NCI-H69 (cell line): ENCODE results near the gene TMEFF2.
A peak's percentile ranks its signal among the peaks of the same experiment; 100 is the strongest.

Experiments
- DNase-seq: peaks from one replicate; lab custom pipeline; 2025; lab: John Stamatoyannopoulos, UW

TMEFF2 gene

DNA sequence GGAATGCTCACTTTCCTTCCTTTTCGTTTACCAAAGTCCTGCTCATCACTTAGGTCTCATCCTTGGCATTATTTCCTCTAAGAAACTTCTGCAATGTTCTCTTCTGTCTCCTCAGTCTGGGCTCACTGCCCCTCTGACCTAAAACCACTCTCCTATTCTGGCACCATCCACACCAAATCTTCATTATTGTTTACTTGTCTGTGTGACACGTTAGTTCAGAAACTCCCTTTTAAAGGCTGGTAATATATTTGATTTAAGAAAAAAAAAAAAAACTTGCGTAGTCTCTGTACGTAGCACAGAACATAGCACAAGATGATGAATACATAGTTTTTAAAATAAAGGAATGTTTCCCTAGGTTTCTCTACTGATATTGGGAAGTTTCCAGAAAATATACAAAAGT, 229.0 kb downstream of the TMEFF2 start:
- DNase-seq: no peak

DNA sequence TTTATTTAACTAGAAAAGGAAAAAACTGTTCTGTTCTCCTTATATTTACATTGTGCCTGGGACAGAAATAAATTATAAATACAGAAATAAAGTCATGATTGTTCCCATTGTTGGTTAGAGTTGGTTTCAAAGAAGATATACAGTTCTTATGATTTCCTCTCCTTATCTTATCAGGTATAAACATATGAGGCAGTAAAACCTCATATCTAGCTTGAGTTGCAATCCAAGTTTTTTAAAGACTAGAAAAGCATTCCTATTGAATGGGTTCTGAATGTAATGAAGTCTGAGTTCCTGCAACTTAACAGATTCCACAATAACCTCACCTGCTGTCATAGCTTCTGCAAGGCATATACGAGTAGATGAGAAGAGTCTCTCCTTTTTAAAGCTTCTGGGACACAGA, 233.2 kb downstream of the TMEFF2 start:
- DNase-seq: no peak

- no peak for DNase-seq
Measured at GRCh38 chr2:191959209-191959608, 235.5 kb downstream of the TMEFF2 start.

- peak; percentile 5 for DNase-seq
Measured at GRCh38 chr2:191957996-191958860, 236.5 kb downstream of the TMEFF2 start.

- no peak for DNase-seq
Measured at GRCh38 chr2:191954451-191954850, 240.3 kb downstream of the TMEFF2 start.

GRCh38 chr2:191952515-191953270, 242.0 kb downstream of the TMEFF2 start:
- no peak for DNase-seq

GRCh38 chr2:191951832-191952231, 242.9 kb downstream of the TMEFF2 start:
- no peak for DNase-seq

- no peak for DNase-seq
Measured at GRCh38 chr2:191951376-191951775, 243.4 kb downstream of the TMEFF2 start.

DNA sequence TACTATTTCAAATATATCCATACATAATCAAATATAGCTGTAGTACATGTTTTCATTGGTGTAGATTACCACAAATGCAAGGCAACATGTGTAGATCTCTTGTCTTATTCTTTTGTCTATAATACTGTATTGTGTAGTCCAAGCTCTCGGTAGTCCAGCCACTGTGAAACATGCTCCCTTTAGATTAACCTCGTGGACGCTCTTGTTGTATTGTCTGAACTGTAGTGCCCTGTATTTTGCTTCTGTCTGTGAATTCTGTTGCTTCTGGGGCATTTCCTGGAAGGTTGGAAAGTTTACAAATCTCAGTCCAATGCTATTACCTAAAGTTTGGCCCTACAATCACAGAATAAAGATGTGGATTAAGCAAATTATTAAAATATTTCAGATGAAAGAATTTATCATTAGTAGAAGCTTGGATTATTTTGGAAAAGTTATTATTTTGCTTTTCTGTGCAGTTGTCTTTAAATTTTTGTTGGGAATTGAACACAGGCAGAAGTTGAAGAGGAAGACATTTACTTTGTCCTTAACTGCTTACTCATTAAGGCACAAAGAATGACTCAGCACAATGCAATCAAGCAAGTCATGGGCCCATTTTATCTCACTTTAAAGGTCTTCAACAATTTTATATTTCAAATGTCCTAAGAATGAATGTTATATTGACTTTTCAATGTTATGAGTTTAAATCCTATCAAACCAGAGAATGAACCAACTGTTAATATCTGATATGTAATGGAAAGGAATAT, 244.4 kb downstream of the TMEFF2 start:
- DNase-seq: peak; percentile 1

DNA sequence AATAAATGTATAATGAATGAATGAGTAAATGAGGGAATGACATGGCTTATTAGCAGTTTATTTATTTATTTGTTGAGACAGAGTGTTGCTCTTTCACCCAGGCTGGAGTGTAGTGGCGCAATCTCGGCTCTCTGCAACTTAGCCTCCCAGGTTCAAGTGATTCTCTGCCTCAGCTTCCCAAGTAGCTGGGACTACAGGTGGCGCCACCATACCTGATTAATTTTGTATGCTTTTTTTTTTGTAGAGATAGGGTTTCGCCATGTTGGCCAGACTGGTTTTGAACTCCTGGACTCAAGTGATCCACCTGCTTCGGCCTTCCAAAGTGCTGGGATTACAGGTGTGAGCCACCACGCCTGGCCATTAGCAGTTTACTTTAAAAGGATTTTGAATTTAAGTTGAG, 247.5 kb downstream of the TMEFF2 start:
- peak; percentile 3 for DNase-seq

- DNase-seq: no peak
Measured at GRCh38 chr2:191946471-191947182, 248.1 kb downstream of the TMEFF2 start.

DNA sequence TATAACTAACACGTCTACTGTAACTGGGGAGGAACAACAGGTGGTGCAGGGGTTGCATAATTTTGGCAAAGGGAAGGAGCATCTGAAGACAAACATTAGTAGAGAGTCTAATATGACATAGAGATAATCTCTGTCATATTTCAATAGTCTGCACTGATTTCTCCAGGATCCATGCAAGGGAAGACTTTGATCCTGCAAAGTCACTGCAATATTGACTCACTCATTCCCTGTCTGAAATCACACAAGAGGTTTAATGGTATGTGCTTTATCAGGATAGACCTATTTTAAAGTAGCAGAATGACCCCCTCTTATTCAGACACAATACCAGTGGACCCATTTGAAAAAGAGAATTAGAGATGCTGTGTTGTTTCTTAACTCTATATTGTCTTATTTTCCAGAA, 249.1 kb downstream of the TMEFF2 start:
- no peak for DNase-seq

- no peak for DNase-seq
Measured at GRCh38 chr2:191942739-191943103, 252.0 kb downstream of the TMEFF2 start.

DNA sequence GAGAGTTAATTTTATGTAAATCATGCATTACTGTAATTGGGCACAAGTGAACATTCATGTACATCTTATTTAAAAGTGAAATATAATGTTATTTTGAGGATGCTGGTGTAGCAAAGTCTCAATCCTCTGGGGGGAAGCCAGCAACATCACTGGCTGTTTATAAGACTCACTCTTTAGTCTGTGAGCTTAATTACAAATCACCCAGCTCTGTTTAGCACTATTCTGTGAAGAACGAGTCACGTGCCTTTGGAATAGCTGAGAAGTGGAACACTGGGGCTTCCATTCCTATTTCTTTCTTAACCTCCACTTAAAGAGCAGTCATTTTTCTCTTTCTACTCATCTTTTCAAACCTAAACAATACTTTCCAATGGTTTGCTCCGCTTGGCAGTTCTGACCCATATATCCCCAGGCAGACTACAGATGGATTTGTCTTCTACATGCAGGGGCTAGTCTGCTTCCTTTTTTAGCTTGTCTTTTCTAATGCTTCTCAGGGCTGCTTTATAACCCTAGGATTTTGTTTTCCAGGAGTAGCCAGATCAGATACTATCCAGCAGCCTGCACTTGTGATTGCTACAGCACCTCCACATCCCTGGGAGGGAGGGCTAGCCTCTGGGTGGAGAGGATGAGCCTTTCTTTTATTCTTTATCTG, 252.5 kb downstream of the TMEFF2 start:
- peak; percentile 5 for DNase-seq

- DNase-seq: no peak
Measured at GRCh38 chr2:191941376-191941929, 253.3 kb downstream of the TMEFF2 start.

- DNase-seq: peak; percentile 83
Measured at GRCh38 chr2:191938779-191939178, 256.0 kb downstream of the TMEFF2 start.

- peak; percentile 33 for DNase-seq
Measured at GRCh38 chr2:191936882-191937405, 257.8 kb downstream of the TMEFF2 start.

DNA sequence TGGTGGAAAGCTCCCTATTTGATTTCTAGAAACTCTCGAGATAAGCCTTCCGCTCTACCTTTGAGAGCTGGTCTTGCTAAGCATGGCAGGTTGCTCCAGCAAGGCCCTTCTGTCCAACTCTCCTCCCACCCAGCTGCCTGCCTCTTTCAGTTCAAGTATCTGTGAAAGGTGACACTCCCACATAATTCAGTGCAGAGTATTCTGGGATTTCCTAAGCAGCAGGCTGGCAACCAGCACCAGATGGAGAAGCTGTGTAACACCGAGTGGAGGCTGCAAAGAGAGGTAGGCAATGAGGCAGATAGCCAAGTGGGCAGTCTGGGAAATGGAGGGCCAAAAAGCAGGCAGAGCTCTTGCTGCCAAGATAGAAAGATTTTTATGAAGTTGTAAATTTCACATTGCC, 259.5 kb downstream of the TMEFF2 start:
- DNase-seq: peak; percentile 87

GRCh38 chr2:191933307-191934105, 261.2 kb downstream of the TMEFF2 start:
- DNase-seq: peak; percentile 24

GRCh38 chr2:191932286-191932685, 262.4 kb downstream of the TMEFF2 start:
- no peak for DNase-seq
